Glutamatergic neuron (in vitro differentiated cells): ENCODE measurements around the gene AGBL2. TPM values are rescaled to one million over a fixed set of nuclear protein-coding genes. Genes with fewer than 3 reads are reported as not detected.
"Not testable (repeated sequence)": the region's sequence is repeated elsewhere in the genome, so short reads cannot be mapped to it uniquely, and the experiment has no call there.

ENCODE experiments used
- DNase-seq: peaks from one replicate; pipeline ENCODE4 v3.0.0; 2022
- H3K27ac Mint-ChIP-seq: one replicate; pipeline ENCODE4 v1.8.0; 2020; ENCODE audit warnings: mild to moderate bottlenecking, mixed read lengths, inconsistent platforms; ENCODE audit not compliant: unreplicated experiment
- H3K27me3 Mint-ChIP-seq: one replicate; pipeline ENCODE4 v1.8.0; 2020; ENCODE audit warnings: mild to moderate bottlenecking, moderate library complexity, mixed read lengths, inconsistent platforms; ENCODE audit not compliant: unreplicated experiment
- H3K36me3 Mint-ChIP-seq: one replicate; pipeline ENCODE4 v1.8.0; 2020; ENCODE audit warnings: mild to moderate bottlenecking, mixed read lengths, inconsistent platforms; ENCODE audit not compliant: unreplicated experiment
- H3K4me1 Mint-ChIP-seq: one replicate; pipeline ENCODE4 v1.8.0; 2020; ENCODE audit warnings: mild to moderate bottlenecking, low read depth, mixed read lengths, inconsistent platforms; ENCODE audit not compliant: unreplicated experiment
- H3K4me3 Mint-ChIP-seq: one replicate; pipeline ENCODE4 v1.8.0; 2020; ENCODE audit warnings: mild to moderate bottlenecking, mixed read lengths, inconsistent platforms; ENCODE audit not compliant: unreplicated experiment
- H3K9me3 Mint-ChIP-seq: one replicate; pipeline ENCODE4 v1.8.0; 2020; ENCODE audit warnings: mild to moderate bottlenecking, moderate library complexity, mixed read lengths, inconsistent platforms; ENCODE audit not compliant: unreplicated experiment
- total RNA-seq: library from RNA; stranded (reverse); fragmentation: NEBNext Ultra II Directional; extraction: Animal tissue kit (Norgen Biotek cat#: 25700); gene quantifications from one replicate; pipeline ENCODE4 v1.2.1, GENCODE V29; 2021; ENCODE audit not compliant: unreplicated experiment
- TF ChIP-seq, protein P1 (sequence below): fragments of 200-600 bp; sonication (generic); IDR thresholded peaks from one replicate; pipeline ENCODE4 v1.5.0; 2021; ENCODE audit not compliant: partially characterized antibody, unreplicated experiment

AGBL2 gene
- total RNA-seq, 1 donor from 2014 or later: 1.7 TPM

- Mint-ChIP-seq H3K9me3 (no peaks in the 10 kb centered on the region), H3K36me3 (no peaks in the 10 kb centered on the region), H3K27me3 (peaks cover 2% of the 10 kb centered on the region), H3K27ac (no peak overlapping the region), H3K4me1 (no peaks in the 10 kb centered on the region), H3K4me3 (no peak overlapping the region)
- no peak for DNase-seq
- TF ChIP-seq, protein P1, sequence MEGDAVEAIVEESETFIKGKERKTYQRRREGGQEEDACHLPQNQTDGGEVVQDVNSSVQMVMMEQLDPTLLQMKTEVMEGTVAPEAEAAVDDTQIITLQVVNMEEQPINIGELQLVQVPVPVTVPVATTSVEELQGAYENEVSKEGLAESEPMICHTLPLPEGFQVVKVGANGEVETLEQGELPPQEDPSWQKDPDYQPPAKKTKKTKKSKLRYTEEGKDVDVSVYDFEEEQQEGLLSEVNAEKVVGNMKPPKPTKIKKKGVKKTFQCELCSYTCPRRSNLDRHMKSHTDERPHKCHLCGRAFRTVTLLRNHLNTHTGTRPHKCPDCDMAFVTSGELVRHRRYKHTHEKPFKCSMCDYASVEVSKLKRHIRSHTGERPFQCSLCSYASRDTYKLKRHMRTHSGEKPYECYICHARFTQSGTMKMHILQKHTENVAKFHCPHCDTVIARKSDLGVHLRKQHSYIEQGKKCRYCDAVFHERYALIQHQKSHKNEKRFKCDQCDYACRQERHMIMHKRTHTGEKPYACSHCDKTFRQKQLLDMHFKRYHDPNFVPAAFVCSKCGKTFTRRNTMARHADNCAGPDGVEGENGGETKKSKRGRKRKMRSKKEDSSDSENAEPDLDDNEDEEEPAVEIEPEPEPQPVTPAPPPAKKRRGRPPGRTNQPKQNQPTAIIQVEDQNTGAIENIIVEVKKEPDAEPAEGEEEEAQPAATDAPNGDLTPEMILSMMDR: no peak
These were observed 26.2 kb downstream of the AGBL2 start for GRCh38 chr11:47688991-47689390.

GRCh38 chr11:47688111-47688510 lies 27.1 kb downstream of the AGBL2 start:
- no peaks in the 10 kb centered on the region for H3K36me3 Mint-ChIP-seq
- DNase-seq: no peak
- TF ChIP-seq, protein P1: no peak
- H3K27me3 Mint-ChIP-seq: peaks cover 2% of the 10 kb centered on the region
- no peak overlapping the region for H3K4me3 Mint-ChIP-seq
- no peaks in the 10 kb centered on the region for H3K4me1 Mint-ChIP-seq
- no peak overlapping the region for H3K27ac Mint-ChIP-seq
- H3K9me3 Mint-ChIP-seq: no peaks in the 10 kb centered on the region

- not testable (repeated sequence) for DNase-seq, H3K27ac Mint-ChIP-seq, H3K9me3 Mint-ChIP-seq, H3K36me3 Mint-ChIP-seq, H3K27me3 Mint-ChIP-seq, H3K4me3 Mint-ChIP-seq, H3K4me1 Mint-ChIP-seq
These were observed 28.5 kb downstream of the AGBL2 start for GRCh38 chr11:47686704-47687103.

DNA sequence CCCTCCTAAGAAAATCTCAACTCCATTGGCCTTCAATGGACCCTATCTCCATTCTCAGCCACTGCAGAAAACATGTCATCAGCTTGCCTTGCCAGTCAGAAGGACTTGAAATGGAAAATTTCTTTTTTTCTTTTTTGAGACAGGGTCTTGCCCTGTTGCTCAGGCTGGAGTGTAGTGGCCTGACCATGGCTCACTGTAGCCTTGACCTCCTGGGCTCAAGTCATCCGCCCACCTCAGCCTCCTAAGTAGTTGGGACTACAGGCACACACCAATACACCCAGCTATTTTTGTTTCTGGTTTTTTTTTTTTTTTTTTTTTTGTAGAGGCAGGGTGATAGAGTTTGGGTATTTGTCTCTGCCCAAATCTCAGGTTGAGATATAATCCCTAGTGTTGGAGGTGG lies 29.0 kb downstream of the AGBL2 start:
- H3K4me1 Mint-ChIP-seq: no peaks in the 10 kb centered on the region
- TF ChIP-seq, protein P1: no peak
- DNase-seq: no peak
- no peaks in the 10 kb centered on the region for H3K36me3 Mint-ChIP-seq
- no peak overlapping the region for H3K27ac Mint-ChIP-seq
- H3K27me3 Mint-ChIP-seq: peaks cover 2% of the 10 kb centered on the region
- no peaks in the 10 kb centered on the region for H3K9me3 Mint-ChIP-seq
- no peak overlapping the region for H3K4me3 Mint-ChIP-seq

- no peaks in the 10 kb centered on the region for H3K4me1 Mint-ChIP-seq
- DNase-seq: no peak
- H3K9me3 Mint-ChIP-seq: no peaks in the 10 kb centered on the region
- TF ChIP-seq, protein P1: no peak
- H3K27me3 Mint-ChIP-seq: no peaks in the 10 kb centered on the region
- H3K36me3 Mint-ChIP-seq: no peaks in the 10 kb centered on the region
- H3K27ac Mint-ChIP-seq: no peak overlapping the region
- H3K4me3 Mint-ChIP-seq: no peak overlapping the region
These were observed 39.3 kb downstream of the AGBL2 start for GRCh38 chr11:47675851-47676250.

GRCh38 chr11:47672283-47672730 lies 42.9 kb downstream of the AGBL2 start:
- Mint-ChIP-seq H3K27ac (no peak overlapping the region), H3K9me3 (no peaks in the 10 kb centered on the region), H3K4me3 (no peak overlapping the region), H3K4me1 (no peaks in the 10 kb centered on the region), H3K27me3 (no peaks in the 10 kb centered on the region), H3K36me3 (no peaks in the 10 kb centered on the region)
- TF ChIP-seq, protein P1: no peak
- DNase-seq: no peak
